Adrenal gland (tissue), 12 donors: Measurements from ENCODE around the gene GLB1L2. TPM values are rescaled to one million over a fixed set of nuclear protein-coding genes. Genes with fewer than 3 reads are reported as not detected.

ENCODE experiments used
- DNase-seq, 7 donors: peaks; one replicate each; pipeline ENCODE4 v3.0.0-alpha.2; 2019 to 2020
- H3K27ac ChIP-seq, 5 donors: fragments of 200-600 bp; sonication (generic) in 4 of 5; 1 replicate in 3 of 5; 2 replicates in 2 of 5; pipeline versions ENCODE4 v1.5.1 to v1.8.0; 2016 to 2020; ENCODE audit warnings: mild to moderate bottlenecking in 1 of 5
- H3K27me3 ChIP-seq: fragments of 200-600 bp; 2 replicates; pipeline ENCODE4 v1.8.0; 2021
- H3K36me3 ChIP-seq, 2 donors: fragments of 200-600 bp; replicated peaks in 1 of 2; 1 replicate in 1 of 2; 2 replicates in 1 of 2; pipeline versions ENCODE4 v1.5.1 to v1.8.0; 2018 to 2022
- H3K4me1 ChIP-seq, 2 donors: fragments of 200-600 bp; replicated peaks in 1 of 2; 1 replicate in 1 of 2; 2 replicates in 1 of 2; pipeline versions ENCODE4 v1.5.1 to v1.8.0; 2018 to 2021
- H3K4me3 ChIP-seq, 4 donors: fragments of 200-600 bp; sonication (generic) in 3 of 4; one replicate each; pipeline ENCODE4 v1.5.1; 2016 to 2018
- H3K9me3 ChIP-seq, 3 donors: fragments of 200-600 bp; sonication (generic) in 1 of 3; replicated peaks in 1 of 3; 1 replicate in 2 of 3; 2 replicates in 1 of 3; pipeline versions ENCODE4 v1.5.1 to v1.8.0; 2016 to 2021
- POLR2A ChIP-seq, 2 donors: fragments of 450-650 bp; IDR thresholded peaks; one replicate each; pipeline ENCODE4 v1.6.1; 2017; ENCODE audit warnings: antibody characterized with exemption in 2 of 2, mild to moderate bottlenecking in 2 of 2, moderate library complexity in 1 of 2
- WGBS, 4 donors: extraction: QIAGEN DNeasy Blood & Tissue Kit in 2 of 4; methylation state at CpG; one replicate each; pipeline versions ENCODE4 v1.1.5 to v1.1.7; 2013 to 2017; 5-methylcytosine and 5-hydroxymethylcytosine counted together
- intact Hi-C, 2 donors: fragments of 100-400 bp; cut with DNase I; formaldehyde crosslinking; loops; one replicate each; pipeline versions ENCODE4 v1.14.1 to v1.15.0; 2022 to 2023
- polyA plus RNA-seq, 3 donors: library from polyadenylated mRNA; stranded (reverse); fragments of 200-250 nt in 2 of 3; fragments of 350-450 nt in 1 of 3; fragmentation: Illumina TruSeq in 1 of 3; extraction: RNeasy Lipid Tissue Mini Kit (QIAGEN cat#74804) in 1 of 3; gene quantifications; one replicate each; pipeline ENCODE4 v1.2.3, GENCODE V29; 2013 to 2014
- total RNA-seq, 9 donors: library from RNA; depleted of rRNA in 4 of 9; stranded (reverse); fragments of >200 nt in 4 of 9; fragments of 120-200 nt in 1 of 9; fragmentation: NEBNext Ultra II Directional in 1 of 9; extraction: Animal tissue kit (Norgen Biotek cat#: 25700) in 1 of 9; gene quantifications; one replicate each; pipeline versions ENCODE4 v1.1.0 to v1.2.4, GENCODE V29; 2013 to 2023
- TF ChIP-seq, protein P1 (sequence below), 6 experiments: fragments of 450-650 bp in 4 of 6; fragments of 200-600 bp in 2 of 6; sonication (generic) in 1 of 6; IDR thresholded peaks; 1 replicate in 5 of 6; 2 replicates in 1 of 6; pipeline versions ENCODE4 v1.5.1 to v1.8.0; 2016 to 2021; ENCODE audit warnings: antibody characterized with exemption in 6 of 6, mild to moderate bottlenecking in 2 of 6, moderate library complexity in 1 of 6
- donor health status: healthy with polysubstance abuse.
- donor health status: Bipolar disorder and iron deficiency.
- donor health status: DM: yes; HTN: yes; CAD: no.
- donor health status: DM: no; HTN: no; CAD: no.
- donor health status: DM: no; HTN: no; CAD: no.
- donor health status: DM: yes; HTN: yes; CAD: no.

Gene GLB1L2
- total and polyA plus RNA-seq, 12 donors, result 0.66 to 8.1 (median 2.6) TPM

DNA sequence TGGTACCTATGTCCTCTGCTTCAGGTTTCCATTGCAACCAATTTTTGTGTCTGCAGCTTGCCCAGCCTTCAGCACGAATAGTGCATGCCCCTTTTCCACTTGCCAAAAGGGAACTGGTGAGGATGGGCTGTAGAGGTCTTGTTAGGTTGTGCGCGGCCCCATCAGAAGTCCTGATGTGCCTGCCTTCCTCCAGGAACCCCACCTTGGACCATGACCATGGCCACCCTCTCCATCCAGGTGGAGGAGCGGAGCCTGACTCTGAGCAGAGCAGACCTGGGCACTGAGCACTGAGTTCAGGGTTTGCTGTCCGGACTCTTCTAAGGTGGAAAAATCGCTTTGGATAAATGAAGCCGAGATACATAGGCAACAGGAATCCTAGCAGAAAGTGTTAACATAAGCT is 6.9 kb downstream of the GLB1L2 start:
- Histone ChIP-seq H3K27me3 (no peaks in the 10 kb centered on the region), H3K4me1 (no peaks in the 10 kb centered on the region), H3K4me3 (no peak overlapping the region), H3K27ac (no peak overlapping the region), H3K36me3 (no peaks in the 10 kb centered on the region), H3K9me3 (no peaks in the 10 kb centered on the region)
- no peak for TF ChIP-seq POLR2A (IDR thresholded peaks at IDR 0.05)
- TF ChIP-seq, protein P1, sequence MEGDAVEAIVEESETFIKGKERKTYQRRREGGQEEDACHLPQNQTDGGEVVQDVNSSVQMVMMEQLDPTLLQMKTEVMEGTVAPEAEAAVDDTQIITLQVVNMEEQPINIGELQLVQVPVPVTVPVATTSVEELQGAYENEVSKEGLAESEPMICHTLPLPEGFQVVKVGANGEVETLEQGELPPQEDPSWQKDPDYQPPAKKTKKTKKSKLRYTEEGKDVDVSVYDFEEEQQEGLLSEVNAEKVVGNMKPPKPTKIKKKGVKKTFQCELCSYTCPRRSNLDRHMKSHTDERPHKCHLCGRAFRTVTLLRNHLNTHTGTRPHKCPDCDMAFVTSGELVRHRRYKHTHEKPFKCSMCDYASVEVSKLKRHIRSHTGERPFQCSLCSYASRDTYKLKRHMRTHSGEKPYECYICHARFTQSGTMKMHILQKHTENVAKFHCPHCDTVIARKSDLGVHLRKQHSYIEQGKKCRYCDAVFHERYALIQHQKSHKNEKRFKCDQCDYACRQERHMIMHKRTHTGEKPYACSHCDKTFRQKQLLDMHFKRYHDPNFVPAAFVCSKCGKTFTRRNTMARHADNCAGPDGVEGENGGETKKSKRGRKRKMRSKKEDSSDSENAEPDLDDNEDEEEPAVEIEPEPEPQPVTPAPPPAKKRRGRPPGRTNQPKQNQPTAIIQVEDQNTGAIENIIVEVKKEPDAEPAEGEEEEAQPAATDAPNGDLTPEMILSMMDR (IDR thresholded peaks at IDR 0.05), result no peak
- DNase-seq, result no peak
- intact Hi-C loops, result no loop called here
- WGBS, 4 donors, result 90 to 94% (median 92%) methylated on average over 7 of the region's 7 CpGs

DNA sequence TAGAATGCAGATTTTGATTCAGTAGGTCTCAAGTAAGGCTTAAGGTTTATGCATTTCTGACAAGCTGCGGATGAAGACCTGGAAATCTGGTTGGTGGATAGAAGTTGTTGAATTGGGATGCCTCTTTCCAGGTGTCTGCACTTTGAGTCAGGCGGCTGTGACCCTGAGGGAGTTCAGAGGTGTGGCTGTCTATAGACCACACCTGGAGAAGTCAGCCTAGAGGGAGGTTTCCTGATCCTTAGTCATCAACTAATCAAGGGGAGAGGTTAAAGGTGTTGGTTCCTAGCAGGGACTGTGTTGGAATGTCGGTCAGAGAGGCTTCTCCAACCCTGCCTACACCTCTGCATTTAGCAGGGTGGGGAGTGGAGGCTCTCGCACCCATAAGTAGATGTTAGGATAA is 8.0 kb downstream of the GLB1L2 start:
- Histone ChIP-seq H3K27ac (no peak overlapping the region), H3K9me3 (no peaks in the 10 kb centered on the region), H3K4me3 (no peak overlapping the region), H3K4me1 (no peaks in the 10 kb centered on the region), H3K36me3 (no peaks in the 10 kb centered on the region), H3K27me3 (no peaks in the 10 kb centered on the region)
- TF ChIP-seq, protein P1 (IDR thresholded peaks at IDR 0.05), result no peak
- no peak for TF ChIP-seq POLR2A (IDR thresholded peaks at IDR 0.05)
- intact Hi-C loops, result no loop called here
- no peak for DNase-seq
- 72 to 95% (median 91%) methylated on average over 4 of the region's 4 CpGs for WGBS, 4 donors

DNA sequence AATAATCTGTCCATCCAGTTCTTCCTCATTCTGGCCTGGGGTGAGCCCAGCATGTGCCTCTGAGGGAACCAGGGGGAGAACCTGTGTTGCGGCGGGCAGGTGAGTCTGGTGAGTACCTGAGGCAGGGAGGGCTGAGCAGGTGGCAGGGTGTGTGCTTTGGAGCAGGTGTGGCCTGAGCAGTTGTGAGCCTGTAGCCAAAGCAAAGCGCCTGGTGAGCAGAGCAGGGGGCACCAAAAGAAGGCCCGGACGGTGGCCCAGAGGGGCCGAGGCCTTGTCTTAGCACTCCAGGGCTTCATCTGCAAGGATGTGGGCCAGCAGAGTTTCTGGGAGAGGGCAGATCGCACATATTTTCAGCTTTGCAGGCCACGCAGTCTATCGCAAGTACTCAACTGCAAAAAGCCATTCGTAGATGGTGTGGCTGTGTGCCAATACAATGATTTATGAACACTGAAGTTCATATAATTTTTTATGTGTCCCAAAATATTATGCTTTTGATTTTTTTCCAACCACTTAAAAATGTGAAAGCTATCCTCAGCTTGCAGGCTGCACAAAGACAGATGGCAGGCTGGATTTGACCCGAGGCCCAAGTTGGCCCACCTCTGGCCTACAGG is 8.7 kb downstream of the GLB1L2 start:
- 76 to 92% (median 80%) methylated on average over 11 of the region's 11 CpGs for WGBS, 4 donors
- DNase-seq, result peak in 1 of 7 donors; percentile 33

DNA sequence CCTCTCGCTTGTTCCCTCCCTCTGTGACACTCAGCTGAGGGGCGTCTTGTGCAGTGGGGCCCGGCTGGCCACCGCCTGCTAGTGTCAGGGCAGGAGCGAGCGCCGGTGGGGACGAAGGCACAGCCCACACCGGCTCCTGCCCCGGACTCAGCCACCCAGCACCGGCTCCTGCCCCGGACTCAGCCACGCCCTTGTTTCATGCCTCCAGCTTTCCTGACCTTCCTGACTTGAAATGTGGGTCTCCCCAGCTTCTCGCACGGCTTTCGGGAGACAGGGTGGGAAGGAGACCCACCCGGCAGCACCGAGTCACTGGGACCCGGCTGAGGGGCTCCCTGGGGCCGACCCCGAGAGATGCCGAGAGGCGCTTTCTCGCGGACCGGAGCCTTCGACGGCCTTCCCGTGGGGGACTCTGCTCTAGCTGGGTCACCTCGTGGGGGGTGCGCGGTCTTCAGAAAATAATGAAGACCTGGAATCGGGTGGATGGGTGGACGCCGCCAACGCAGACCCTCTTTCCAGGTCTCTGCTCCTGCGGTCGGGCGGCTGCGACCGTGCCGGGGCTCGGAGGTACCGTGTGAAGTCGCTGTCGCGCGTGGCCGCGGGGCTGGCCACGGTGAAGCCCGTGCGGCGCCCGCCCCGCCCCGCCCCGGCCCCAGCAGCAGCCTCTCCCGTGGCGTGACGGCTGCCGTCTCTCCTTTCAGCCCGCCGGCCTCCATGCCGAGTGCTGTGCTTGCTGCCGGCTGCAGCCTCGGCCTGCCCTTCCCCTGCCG is 10.2 kb downstream of the GLB1L2 start:
- intact Hi-C loops, result no loop called here
- 88 to 90% (median 89%) methylated on average over 16 to 68 of the region's 68 CpGs for WGBS, 4 donors
- no peaks in the 10 kb centered on the region for H3K36me3 ChIP-seq
- H3K27me3 ChIP-seq, result no peaks in the 10 kb centered on the region
- no peak for DNase-seq
- H3K4me1 ChIP-seq, result no peaks in the 10 kb centered on the region
- H3K27ac ChIP-seq, result no peak overlapping the region
- no peak overlapping the region for H3K4me3 ChIP-seq
- no peaks in the 10 kb centered on the region for H3K9me3 ChIP-seq
- TF ChIP-seq, protein P1 (IDR thresholded peaks at IDR 0.05), result no peak
- TF ChIP-seq POLR2A (IDR thresholded peaks at IDR 0.05), result no peak

More for the DNA sequence above, 8.7 kb downstream of the GLB1L2 start:
- Histone ChIP-seq H3K4me3 (no peak overlapping the region), H3K27ac (no peak overlapping the region), H3K27me3 (no peaks in the 10 kb centered on the region), H3K9me3 (no peaks in the 10 kb centered on the region), H3K4me1 (no peaks in the 10 kb centered on the region), H3K36me3 (no peaks in the 10 kb centered on the region)
- no peak for TF ChIP-seq POLR2A (IDR thresholded peaks at IDR 0.05)
- TF ChIP-seq, protein P1 (IDR thresholded peaks at IDR 0.05), result no peak
- intact Hi-C loops, result no loop called here
